Spleen (tissue), 11 donors: ENCODE data around the gene GPR156. TPM values are rescaled to one million over a fixed set of nuclear protein-coding genes. Genes with fewer than 3 reads are reported as not detected.

ENCODE experiments used
- DNase-seq: peaks from one replicate; pipeline ENCODE4 v3.0.0-alpha.2; 2020
- H3K27ac ChIP-seq, 8 donors: fragments of 200-600 bp; sonication (generic) in 7 of 8; 1 replicate in 4 of 8; 2 replicates in 4 of 8; pipeline versions ENCODE4 v1.5.0 to v1.8.0; 2016 to 2021; ENCODE audit warnings: inconsistent platforms in 4 of 8, mild to moderate bottlenecking in 4 of 8, moderate library complexity in 1 of 8
- H3K27me3 ChIP-seq, 7 donors: fragments of 200-600 bp; sonication (generic) in 6 of 7; replicated peaks in 1 of 7; 1 replicate in 4 of 7; 2 replicates in 3 of 7; pipeline versions ENCODE4 v1.5.0 to v1.8.0; 2016 to 2021; ENCODE audit warnings: inconsistent platforms in 3 of 7, mild to moderate bottlenecking in 1 of 7
- H3K36me3 ChIP-seq, 6 donors: fragments of 200-600 bp; sonication (generic) in 5 of 6; 1 replicate in 4 of 6; 2 replicates in 2 of 6; pipeline versions ENCODE4 v1.5.0 to v1.8.0; 2016 to 2021; ENCODE audit warnings: inconsistent platforms in 2 of 6
- H3K4me1 ChIP-seq, 6 donors: fragments of 200-600 bp; sonication (generic) in 5 of 6; 1 replicate in 3 of 6; 2 replicates in 3 of 6; pipeline versions ENCODE4 v1.5.0 to v1.8.0; 2016 to 2021; ENCODE audit warnings: inconsistent platforms in 3 of 6
- H3K4me3 ChIP-seq, 8 donors: fragments of 200-600 bp; sonication (generic) in 7 of 8; 1 replicate in 4 of 8; 2 replicates in 4 of 8; pipeline versions ENCODE4 v1.5.0 to v1.8.0; 2016 to 2021; ENCODE audit warnings: inconsistent platforms in 4 of 8, mild to moderate bottlenecking in 4 of 8, moderate library complexity in 2 of 8
- H3K9me3 ChIP-seq, 8 donors: fragments of 200-600 bp; sonication (generic) in 7 of 8; 1 replicate in 4 of 8; 2 replicates in 4 of 8; pipeline versions ENCODE4 v1.5.0 to v1.8.0; 2016 to 2021; ENCODE audit warnings: inconsistent platforms in 4 of 8
- CTCF ChIP-seq, 11 experiments: fragments of 200-600 bp in 7 of 11; fragments of 450-650 bp in 4 of 11; sonication (generic) in 4 of 11; IDR thresholded peaks in 8 of 11; conservative IDR thresholded peaks in 3 of 11; 1 replicate in 7 of 11; 2 replicates in 4 of 11; pipeline versions ENCODE4 v1.4.0 to v1.8.0; 2016 to 2021; ENCODE audit warnings: antibody characterized with exemption in 11 of 11, inconsistent platforms in 4 of 11, mild to moderate bottlenecking in 1 of 11
- POLR2A ChIP-seq, 3 donors: fragments of 450-650 bp; IDR thresholded peaks; one replicate each; pipeline ENCODE4 v1.5.1; 2017; ENCODE audit warnings: antibody characterized with exemption in 3 of 3, mild to moderate bottlenecking in 1 of 3
- POLR2AphosphoS5 ChIP-seq, 3 donors: sonication (generic); formaldehyde crosslinking; IDR thresholded peaks; one replicate each; pipeline ENCODE4 v1.5.1; 2017; ENCODE audit warnings: antibody characterized with exemption in 3 of 3
- WGBS, 5 donors: extraction: QIAGEN DNeasy Blood & Tissue Kit in 3 of 5; methylation state at CpG; one replicate each; pipeline versions ENCODE4 v1.1.5 to v1.1.7; 2013 to 2018; 5-methylcytosine and 5-hydroxymethylcytosine counted together
- intact Hi-C: fragments of 100-400 bp; cut with DNase I; formaldehyde crosslinking; loops from one replicate; pipeline ENCODE4 v1.15.0; 2023; ENCODE audit warnings: low total_unique reads
- polyA plus RNA-seq, 3 donors: library from polyadenylated mRNA; stranded (reverse); fragments of 200-250 nt; gene quantifications; one replicate each; pipeline ENCODE4 v1.2.1, GENCODE V29; 2013
- total RNA-seq, 7 donors: library from RNA; depleted of rRNA in 3 of 7; stranded (reverse); fragments of >200 nt in 3 of 7; fragmentation: NEBNext Ultra II Directional in 4 of 7; extraction: Animal tissue kit (Norgen Biotek cat#: 25700) in 4 of 7; gene quantifications; one replicate each; pipeline versions ENCODE4 v1.1.0 to v1.2.1, GENCODE V29; 2016 to 2021
- donor health status: healthy with polysubstance abuse.
- donor health status: DM: no; HTN: no; CAD: no; lungs with moderate emphysema.
- donor health status: DM: no; HTN: no; CAD: no.
- donor health status: Bipolar disorder and iron deficiency.
- donor health status: healthy.
- donor health status: DM: no; HTN: no; CAD: no.
- donor health status: DM: yes; HTN: yes; CAD: no.

GPR156 gene
- total and polyA plus RNA-seq, 10 donors: 0.03 to 0.41 (median 0.18) TPM; not detected in 4

- H3K9me3 ChIP-seq: no peaks in the 10 kb centered on the region
- H3K4me1 ChIP-seq: no peaks in the 10 kb centered on the region
- no peak overlapping the region for H3K27ac ChIP-seq
- 77 to 88% (median 83%) methylated on average over 8 of the region's 8 CpGs for WGBS, 5 donors
- TF ChIP-seq CTCF (IDR thresholded peaks at IDR 0.05 in 8 of 11, conservative IDR thresholded peaks at IDR 0.05 in 3 of 11) (no peak), POLR2AphosphoS5 (IDR thresholded peaks at IDR 0.05) (no peak), POLR2A (IDR thresholded peaks at IDR 0.05) (no peak)
- no peaks in the 10 kb centered on the region for H3K27me3 ChIP-seq
- intact Hi-C loops: loop anchor here (10.0 kb wide), 1 partner anchor 67 kb away; no protein-coding TSS in a partner anchor
- no peak overlapping the region for H3K4me3 ChIP-seq
- no peaks in the 10 kb centered on the region for H3K36me3 ChIP-seq
- DNase-seq: no peak
Observed at GRCh38 chr3:120171134-120171873, 113.7 kb downstream of the GPR156 start.

- 75 to 95% (median 87%) methylated on average over 2 of the region's 2 CpGs for WGBS, 5 donors
- TF ChIP-seq POLR2A (IDR thresholded peaks at IDR 0.05) (no peak), POLR2AphosphoS5 (IDR thresholded peaks at IDR 0.05) (no peak), CTCF (IDR thresholded peaks at IDR 0.05 in 8 of 11, conservative IDR thresholded peaks at IDR 0.05 in 3 of 11) (no peak)
- no peak overlapping the region for H3K27ac ChIP-seq
- intact Hi-C loops: loop anchor here (10.0 kb wide), 1 partner anchor 65 kb away; no protein-coding TSS in a partner anchor
- no peak for DNase-seq
- H3K4me3 ChIP-seq: no peak overlapping the region
- H3K9me3 ChIP-seq: no peaks in the 10 kb centered on the region
- H3K4me1 ChIP-seq: no peaks in the 10 kb centered on the region
- no peaks in the 10 kb centered on the region for H3K36me3 ChIP-seq
- no peaks in the 10 kb centered on the region for H3K27me3 ChIP-seq
Observed at GRCh38 chr3:120170223-120170622, 114.8 kb downstream of the GPR156 start.

GRCh38 chr3:120169407-120169806 is 115.6 kb downstream of the GPR156 start:
- Histone ChIP-seq H3K4me1 (no peaks in the 10 kb centered on the region), H3K36me3 (no peaks in the 10 kb centered on the region), H3K27me3 (no peaks in the 10 kb centered on the region), H3K4me3 (no peak overlapping the region), H3K9me3 (no peaks in the 10 kb centered on the region), H3K27ac (no peak overlapping the region)
- no peak for DNase-seq
- intact Hi-C loops: no loop called here
- WGBS, 5 donors: 86 to 94% (median 89%) methylated on average over 5 of the region's 5 CpGs
- TF ChIP-seq POLR2AphosphoS5 (IDR thresholded peaks at IDR 0.05) (no peak), CTCF (IDR thresholded peaks at IDR 0.05 in 8 of 11, conservative IDR thresholded peaks at IDR 0.05 in 3 of 11) (no peak), POLR2A (IDR thresholded peaks at IDR 0.05) (no peak)

GRCh38 chr3:120168611-120169010 is 116.4 kb downstream of the GPR156 start:
- intact Hi-C loops: no loop called here
- Histone ChIP-seq H3K9me3 (no peaks in the 10 kb centered on the region), H3K36me3 (no peaks in the 10 kb centered on the region), H3K27me3 (no peaks in the 10 kb centered on the region), H3K27ac (no peak overlapping the region), H3K4me1 (no peaks in the 10 kb centered on the region), H3K4me3 (no peak overlapping the region)
- DNase-seq: no peak
- 60 to 98% (median 92%) methylated on average over 3 of the region's 3 CpGs for WGBS, 5 donors
- no peak for TF ChIP-seq POLR2A (IDR thresholded peaks at IDR 0.05)
